SJSA1 (cell line): ENCODE measurements around the gene COQ8A. TPM values are rescaled to one million over a fixed set of nuclear protein-coding genes. Genes with fewer than 3 reads are reported as not detected.

Experiments
- DNase-seq, 2 experiments: peaks; one replicate each; pipeline ENCODE4 v3.0.0-alpha.2; 2015 to 2020; ENCODE audit warnings: low spot score in 2 of 2, low read depth in 1 of 2
- H3K27ac ChIP-seq: fragments of 250-450 bp; sonication (Bioruptor Pico); 2 replicates; pipeline ENCODE4 v1.5.1; 2020; ENCODE audit warnings: mild to moderate bottlenecking, moderate library complexity
- H3K27me3 ChIP-seq: fragments of 250-450 bp; sonication (Bioruptor Pico); replicated peaks from 2 replicates; pipeline ENCODE4 v1.5.1; 2020; ENCODE audit warnings: mild to moderate bottlenecking, moderate library complexity
- H3K36me3 ChIP-seq: fragments of 250-450 bp; sonication (Bioruptor Pico); 2 replicates; pipeline ENCODE4 v1.5.1; 2020; ENCODE audit warnings: mild to moderate bottlenecking
- H3K4me1 ChIP-seq: fragments of 250-450 bp; sonication (Bioruptor Pico); replicated peaks from 2 replicates; pipeline ENCODE4 v1.6.1; 2021; ENCODE audit warnings: mild to moderate bottlenecking
- H3K4me3 ChIP-seq: fragments of 250-450 bp; sonication (Bioruptor Pico); 2 replicates; pipeline ENCODE4 v1.5.1; 2020; ENCODE audit warnings: mild to moderate bottlenecking
- H3K9me3 ChIP-seq: fragments of 250-450 bp; sonication (Bioruptor Pico); replicated peaks from 2 replicates; pipeline ENCODE4 v1.5.1; 2020; ENCODE audit warnings: mild to moderate bottlenecking
- total RNA-seq: library from RNA; depleted of rRNA; stranded (reverse); fragments of >200 nt; shearing (Covaris generic); gene quantifications from 2 replicates; pipeline ENCODE4 v1.2.3, GENCODE V29; 2014

The COQ8A gene
- total RNA-seq, 1 experiment from 2014 or later = 4.8 TPM

GRCh38 chr1:226939438-226940028, 561 bp upstream of the COQ8A start:
- peak overlapping the region; percentile 54 for H3K4me3 ChIP-seq
- H3K9me3 ChIP-seq = no peaks in the 10 kb centered on the region
- H3K4me1 ChIP-seq = peaks cover 14% of the 10 kb centered on the region
- peak overlapping the region; percentile 81 for H3K27ac ChIP-seq
- no peak for DNase-seq
- no peaks in the 10 kb centered on the region for H3K27me3 ChIP-seq
- H3K36me3 ChIP-seq = no peaks in the 10 kb centered on the region

GRCh38 chr1:226940806-226941067, 643 bp downstream of the COQ8A start:
- no peak for DNase-seq
- H3K36me3 ChIP-seq = no peaks in the 10 kb centered on the region
- no peaks in the 10 kb centered on the region for H3K9me3 ChIP-seq
- no peaks in the 10 kb centered on the region for H3K27me3 ChIP-seq
- H3K27ac ChIP-seq = no peak overlapping the region
- H3K4me1 ChIP-seq = peaks cover 14% of the 10 kb centered on the region
- peak overlapping the region; percentile 54 for H3K4me3 ChIP-seq

- Histone ChIP-seq H3K4me1 (peaks cover 14% of the 10 kb centered on the region), H3K4me3 (no peak overlapping the region), H3K9me3 (no peaks in the 10 kb centered on the region), H3K27ac (no peak overlapping the region), H3K27me3 (no peaks in the 10 kb centered on the region), H3K36me3 (no peaks in the 10 kb centered on the region)
- no peak for DNase-seq
These were observed 2.3 kb downstream of the COQ8A start for GRCh38 chr1:226942392-226942791.

- no peak overlapping the region for H3K27ac ChIP-seq
- H3K27me3 ChIP-seq = no peaks in the 10 kb centered on the region
- no peaks in the 10 kb centered on the region for H3K36me3 ChIP-seq
- DNase-seq = no peak
- no peak overlapping the region for H3K4me3 ChIP-seq
- no peaks in the 10 kb centered on the region for H3K9me3 ChIP-seq
- H3K4me1 ChIP-seq = peaks cover 14% of the 10 kb centered on the region
These were observed 3.1 kb downstream of the COQ8A start for GRCh38 chr1:226943156-226943555.

- no peak overlapping the region for H3K4me3 ChIP-seq
These were observed 3.8 kb downstream of the COQ8A start for GRCh38 chr1:226943927-226944326.

GRCh38 chr1:226945106-226945857, 5.2 kb downstream of the COQ8A start:
- Histone ChIP-seq H3K27ac (no peak overlapping the region), H3K36me3 (no peaks in the 10 kb centered on the region)
- DNase-seq = no peak

More at GRCh38 chr1:226943927-226944326, 3.8 kb downstream of the COQ8A start:
- DNase-seq = no peak
- H3K27me3 ChIP-seq = no peaks in the 10 kb centered on the region
- H3K27ac ChIP-seq = no peak overlapping the region
- no peaks in the 10 kb centered on the region for H3K36me3 ChIP-seq
- H3K9me3 ChIP-seq = no peaks in the 10 kb centered on the region
- peaks cover 8% of the 10 kb centered on the region for H3K4me1 ChIP-seq

GRCh38 chr1:226945858-226946245, 5.8 kb downstream of the COQ8A start:
- H3K4me1 ChIP-seq = peaks cover 2% of the 10 kb centered on the region
- no peaks in the 10 kb centered on the region for H3K27me3 ChIP-seq
- DNase-seq = no peak
- H3K36me3 ChIP-seq = no peaks in the 10 kb centered on the region
- no peak overlapping the region for H3K27ac ChIP-seq
- no peak overlapping the region for H3K4me3 ChIP-seq
- no peaks in the 10 kb centered on the region for H3K9me3 ChIP-seq

More at GRCh38 chr1:226945106-226945857, 5.2 kb downstream of the COQ8A start:
- Histone ChIP-seq H3K27me3 (no peaks in the 10 kb centered on the region), H3K4me1 (peaks cover 7% of the 10 kb centered on the region), H3K9me3 (no peaks in the 10 kb centered on the region), H3K4me3 (no peak overlapping the region)

- no peaks in the 10 kb centered on the region for H3K4me1 ChIP-seq
- H3K9me3 ChIP-seq = no peaks in the 10 kb centered on the region
- no peaks in the 10 kb centered on the region for H3K36me3 ChIP-seq
- DNase-seq = no peak
- no peak overlapping the region for H3K4me3 ChIP-seq
- no peak overlapping the region for H3K27ac ChIP-seq
- H3K27me3 ChIP-seq = no peaks in the 10 kb centered on the region
These were observed 6.2 kb downstream of the COQ8A start for GRCh38 chr1:226946285-226946684.

- Histone ChIP-seq H3K27me3 (no peaks in the 10 kb centered on the region), H3K27ac (no peak overlapping the region), H3K9me3 (no peaks in the 10 kb centered on the region), H3K4me1 (no peaks in the 10 kb centered on the region), H3K36me3 (no peaks in the 10 kb centered on the region), H3K4me3 (no peak overlapping the region)
- DNase-seq = no peak
These were observed 6.7 kb downstream of the COQ8A start for GRCh38 chr1:226946841-226947240.

GRCh38 chr1:226948051-226948450, 8.0 kb downstream of the COQ8A start:
- H3K4me3 ChIP-seq = no peak overlapping the region
- no peak for DNase-seq
- peaks cover under 1% of the 10 kb centered on the region; the same call in 1 of the 2 replicates for H3K4me1 ChIP-seq

GRCh38 chr1:226948480-226948879, 8.4 kb downstream of the COQ8A start:
- Histone ChIP-seq H3K4me1 (peaks cover 5% of the 10 kb centered on the region; the same call in 1 of the 2 replicates), H3K27me3 (no peaks in the 10 kb centered on the region), H3K36me3 (no peaks in the 10 kb centered on the region), H3K4me3 (no peak overlapping the region), H3K27ac (no peak overlapping the region), H3K9me3 (no peaks in the 10 kb centered on the region)
- DNase-seq = no peak

More at GRCh38 chr1:226948051-226948450, 8.0 kb downstream of the COQ8A start:
- H3K27ac ChIP-seq = no peak overlapping the region
- H3K27me3 ChIP-seq = no peaks in the 10 kb centered on the region
- H3K36me3 ChIP-seq = no peaks in the 10 kb centered on the region
- H3K9me3 ChIP-seq = no peaks in the 10 kb centered on the region

- DNase-seq = no peak
- Histone ChIP-seq H3K4me1 (peaks cover 8% of the 10 kb centered on the region; the same call in 1 of the 2 replicates), H3K27ac (no peak overlapping the region)
These were observed 8.9 kb downstream of the COQ8A start for GRCh38 chr1:226948996-226949395.

GRCh38 chr1:226949401-226949800, 9.3 kb downstream of the COQ8A start:
- no peak for DNase-seq
- Histone ChIP-seq H3K27ac (no peak overlapping the region), H3K9me3 (no peaks in the 10 kb centered on the region)

More at GRCh38 chr1:226948996-226949395, 8.9 kb downstream of the COQ8A start:
- Histone ChIP-seq H3K36me3 (no peaks in the 10 kb centered on the region), H3K4me3 (no peak overlapping the region), H3K9me3 (no peaks in the 10 kb centered on the region), H3K27me3 (no peaks in the 10 kb centered on the region)

GRCh38 chr1:226950316-226950715, 10.2 kb downstream of the COQ8A start:
- H3K9me3 ChIP-seq = no peaks in the 10 kb centered on the region
- no peak for DNase-seq
- no peaks in the 10 kb centered on the region for H3K27me3 ChIP-seq
- peaks cover 8% of the 10 kb centered on the region; the same call in 1 of the 2 replicates for H3K4me1 ChIP-seq
- H3K36me3 ChIP-seq = no peaks in the 10 kb centered on the region
- H3K27ac ChIP-seq = no peak overlapping the region
- H3K4me3 ChIP-seq = no peak overlapping the region

More at GRCh38 chr1:226949401-226949800, 9.3 kb downstream of the COQ8A start:
- Histone ChIP-seq H3K36me3 (no peaks in the 10 kb centered on the region), H3K27me3 (no peaks in the 10 kb centered on the region), H3K4me3 (no peak overlapping the region), H3K4me1 (peaks cover 8% of the 10 kb centered on the region; the same call in 1 of the 2 replicates)
